RCC 7860 (cell line): ENCODE data around the gene PCDHB13.
A peak's percentile ranks its signal among the peaks of the same experiment; 100 is the strongest.
"Not testable (repeated sequence)": the region's sequence is repeated elsewhere in the genome, so short reads cannot be mapped to it uniquely, and the experiment has no call there.

Experiments
- DNase-seq: peaks from one replicate; pipeline ENCODE4 v3.0.0-alpha.2; 2015; ENCODE audit warnings: low spot score
- FAIRE-seq: peaks from 2 replicates; lab custom pipeline; 2012; peaks lifted over from hg19 to GRCh38; lab: Jason Lieb, UNC

PCDHB13 gene

DNA sequence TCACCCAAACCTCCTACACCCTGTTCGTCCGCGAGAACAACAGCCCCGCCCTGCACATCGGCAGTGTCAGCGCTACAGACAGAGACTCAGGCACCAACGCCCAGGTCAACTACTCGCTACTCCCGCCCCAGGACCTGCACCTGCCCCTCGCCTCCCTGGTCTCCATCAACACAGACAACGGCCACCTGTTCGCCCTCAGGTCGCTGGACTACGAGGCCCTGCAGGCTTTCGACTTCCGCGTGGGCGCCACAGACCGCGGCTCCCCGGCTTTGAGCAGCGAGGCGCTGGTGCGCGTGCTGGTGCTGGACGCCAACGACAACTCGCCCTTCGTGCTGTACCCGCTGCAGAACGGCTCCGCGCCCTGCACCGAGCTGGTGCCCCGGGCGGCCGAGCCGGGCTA lies 12.6 kb upstream of the PCDHB13 start:
- DNase-seq, FAIRE-seq: not testable (repeated sequence)

- FAIRE-seq, DNase-seq: not testable (repeated sequence)
Observed at GRCh38 chr5:141201646-141202045, 12.1 kb upstream of the PCDHB13 start.

DNA sequence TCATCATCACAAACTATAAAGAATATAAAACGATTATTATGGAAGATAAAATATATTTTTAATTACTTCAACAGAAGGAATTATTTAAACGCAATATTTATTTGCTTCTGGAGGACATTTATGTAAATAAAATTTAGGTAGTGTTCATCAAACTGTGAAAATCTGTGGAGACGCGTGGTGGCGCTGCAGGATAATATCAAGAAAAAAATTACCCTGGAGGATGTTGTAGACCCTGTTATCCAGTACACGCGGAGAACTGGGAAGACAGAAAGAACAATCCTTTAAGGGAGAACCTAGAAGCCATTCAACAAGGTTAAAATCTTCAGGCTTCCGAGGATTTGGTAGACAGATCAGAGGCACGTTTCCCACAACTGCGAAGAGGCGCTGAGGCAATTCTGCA lies 5.2 kb upstream of the PCDHB13 start, which contains the start of gene PCDHB12:
Gene PCDHB12 (plus strand): TSS at position 242 of the 400 bp plus-strand sequence. CDS start 189 bp downstream, outside the sequence.
- FAIRE-seq (no peak), DNase-seq (no peak)

DNA sequence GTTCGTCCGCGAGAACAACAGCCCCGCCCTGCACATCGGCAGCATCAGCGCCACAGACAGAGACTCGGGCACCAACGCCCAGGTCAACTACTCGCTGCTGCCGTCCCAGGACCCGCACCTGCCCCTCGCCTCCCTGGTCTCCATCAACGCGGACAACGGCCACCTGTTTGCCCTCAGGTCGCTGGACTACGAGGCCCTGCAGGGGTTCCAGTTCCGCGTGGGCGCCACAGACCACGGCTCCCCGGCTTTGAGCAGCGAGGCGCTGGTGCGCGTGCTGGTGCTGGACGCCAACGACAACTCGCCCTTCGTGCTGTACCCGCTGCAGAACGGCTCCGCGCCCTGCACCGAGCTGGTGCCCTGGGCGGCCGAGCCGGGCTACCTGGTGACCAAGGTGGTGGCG lies 3.4 kb upstream of the PCDHB13 start:
- DNase-seq, FAIRE-seq: not testable (repeated sequence)

DNA sequence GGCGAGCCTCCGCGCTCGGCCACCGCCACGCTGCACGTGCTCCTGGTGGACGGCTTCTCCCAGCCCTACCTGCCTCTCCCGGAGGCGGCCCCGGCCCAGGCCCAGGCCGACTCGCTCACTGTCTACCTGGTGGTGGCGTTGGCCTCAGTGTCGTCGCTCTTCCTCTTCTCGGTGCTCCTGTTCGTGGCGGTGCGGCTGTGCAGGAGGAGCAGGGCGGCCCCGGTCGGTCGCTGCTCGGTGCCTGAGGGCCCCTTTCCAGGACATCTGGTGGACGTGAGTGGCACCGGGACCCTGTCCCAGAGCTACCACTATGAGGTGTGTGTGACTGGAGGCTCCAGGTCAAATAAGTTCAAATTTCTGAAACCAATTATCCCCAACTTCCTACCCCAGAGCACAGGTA lies 2.9 kb upstream of the PCDHB13 start:
- not testable (repeated sequence) for FAIRE-seq, DNase-seq

- not testable (repeated sequence) for DNase-seq, FAIRE-seq
Observed at GRCh38 chr5:141214583-141214982, 864 bp downstream of the PCDHB13 start.

GRCh38 chr5:141215504-141215903 lies 1.8 kb downstream of the PCDHB13 start:
- DNase-seq, FAIRE-seq: not testable (repeated sequence)

GRCh38 chr5:141216035-141216434 lies 2.3 kb downstream of the PCDHB13 start:
- not testable (repeated sequence) for FAIRE-seq

GRCh38 chr5:141223112-141223783 lies 9.5 kb downstream of the PCDHB13 start, which contains the start of gene PCDHB14:
PCDHB14 (plus strand) TSS chr5:141223343; CDS start chr5:141223506, 163 bp downstream.
- DNase-seq (peak; percentile 23), FAIRE-seq (peak; percentile 18)

More at GRCh38 chr5:141216035-141216434, 2.3 kb downstream of the PCDHB13 start:
- DNase-seq: not testable (repeated sequence)

- not testable (repeated sequence) for DNase-seq, FAIRE-seq
Observed at GRCh38 chr5:141224844-141225243, 11.1 kb downstream of the PCDHB13 start.

DNA sequence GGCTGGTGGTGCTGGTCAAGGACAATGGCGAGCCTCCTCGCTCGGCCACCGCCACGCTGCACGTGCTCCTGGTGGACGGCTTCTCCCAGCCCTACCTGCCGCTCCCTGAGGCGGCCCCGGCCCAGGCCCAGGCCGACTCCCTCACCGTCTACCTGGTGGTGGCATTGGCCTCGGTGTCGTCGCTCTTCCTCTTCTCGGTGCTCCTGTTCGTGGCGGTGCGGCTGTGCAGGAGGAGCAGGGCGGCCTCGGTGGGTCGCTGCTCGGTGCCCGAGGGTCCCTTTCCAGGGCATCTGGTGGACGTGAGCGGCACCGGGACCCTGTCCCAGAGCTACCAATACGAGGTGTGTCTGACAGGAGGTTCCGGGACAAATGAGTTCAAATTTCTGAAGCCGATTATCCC lies 11.7 kb downstream of the PCDHB13 start:
- not testable (repeated sequence) for DNase-seq, FAIRE-seq

- FAIRE-seq (no peak), DNase-seq (no peak)
Observed at GRCh38 chr5:141234109-141234667, 20.5 kb downstream of the PCDHB13 start.

GRCh38 chr5:141235922-141236321 lies 22.2 kb downstream of the PCDHB13 start:
- DNase-seq, FAIRE-seq: not testable (repeated sequence)

- DNase-seq: no peak
- no peak for FAIRE-seq
Observed at GRCh38 chr5:141236516-141237313, 23.0 kb downstream of the PCDHB13 start.

GRCh38 chr5:141241496-141241895 lies 27.8 kb downstream of the PCDHB13 start:
- FAIRE-seq: no peak

GRCh38 chr5:141245250-141245717 lies 31.6 kb downstream of the PCDHB13 start, which contains the start of gene PCDHB15:
PCDHB15 (plus strand) TSS chr5:141245395; CDS start chr5:141245579, 184 bp downstream.
- FAIRE-seq: no peak
- DNase-seq: no peak

More at GRCh38 chr5:141241496-141241895, 27.8 kb downstream of the PCDHB13 start:
- DNase-seq: no peak

DNA sequence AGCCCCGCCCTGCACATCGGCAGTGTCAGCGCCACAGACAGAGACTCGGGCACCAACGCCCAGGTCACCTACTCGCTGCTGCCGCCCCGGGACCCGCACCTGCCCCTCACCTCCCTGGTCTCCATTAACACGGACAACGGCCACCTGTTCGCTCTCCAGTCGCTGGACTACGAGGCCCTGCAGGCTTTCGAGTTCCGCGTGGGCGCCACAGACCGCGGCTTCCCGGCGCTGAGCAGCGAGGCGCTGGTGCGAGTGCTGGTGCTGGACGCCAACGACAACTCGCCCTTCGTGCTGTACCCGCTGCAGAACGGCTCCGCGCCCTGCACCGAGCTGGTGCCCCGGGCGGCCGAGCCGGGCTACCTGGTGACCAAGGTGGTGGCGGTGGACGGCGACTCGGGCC lies 33.3 kb downstream of the PCDHB13 start:
- not testable (repeated sequence) for DNase-seq, FAIRE-seq

GRCh38 chr5:141247434-141247833 lies 33.7 kb downstream of the PCDHB13 start:
- FAIRE-seq, DNase-seq: not testable (repeated sequence)

GRCh38 chr5:141250576-141250975 lies 36.9 kb downstream of the PCDHB13 start:
- DNase-seq (no peak), FAIRE-seq (no peak)

GRCh38 chr5:141258464-141258863 lies 44.7 kb downstream of the PCDHB13 start:
- FAIRE-seq: no peak
- DNase-seq: no peak

- FAIRE-seq (no peak), DNase-seq (no peak)
Observed at GRCh38 chr5:141258948-141259347, 45.2 kb downstream of the PCDHB13 start.
